OCI-LY7 (cell line): Measurements from ENCODE around the gene HAUS1. TPM values are rescaled to one million over a fixed set of nuclear protein-coding genes. Genes with fewer than 3 reads are reported as not detected.

ENCODE experiments used
- BruUV-seq: library from RNA; stranded (reverse); fragments of 400-500 nt; replicated peaks from 2 replicates; lab custom pipeline; 2021; lab: Mats Ljungman, UMichigan
- CTCF ChIA-PET: fragments of 300-600 bp; sonication (Branson Sonifier 250); formaldehyde crosslinking; loops from one replicate; lab custom pipeline; 2022; ENCODE audit warnings: antibody characterized with exemption; ENCODE audit not compliant: unreplicated experiment; lab: Charles Lee
- POLR2A ChIA-PET: fragments of 300-600 bp; sonication (Branson Sonifier 250); formaldehyde crosslinking; loops from one replicate; lab custom pipeline; 2022; ENCODE audit warnings: antibody characterized with exemption; lab: Charles Lee
- DNase-seq: peaks from one replicate; pipeline ENCODE4 v3.0.0-alpha.2; 2015; ENCODE audit warnings: low spot score
- H2AFZ ChIP-seq: fragments of 200-600 bp; sonication (generic), shearing (Covaris generic); 2 replicates; pipeline ENCODE4 v1.6.1; 2014; ENCODE audit warnings: mild to moderate bottlenecking, antibody characterized with exemption, low read length, moderate library complexity
- H3K27ac ChIP-seq: fragments of 200-600 bp; sonication (generic); 2 replicates; pipeline ENCODE4 v1.5.1; 2014; ENCODE audit warnings: mixed run types, low read depth, mild to moderate bottlenecking, moderate library complexity, low read length, inconsistent platforms; ENCODE audit not compliant: poor library complexity, severe bottlenecking
- H3K36me3 ChIP-seq: fragments of 200-600 bp; sonication (generic); 2 replicates; pipeline ENCODE4 v1.6.1; 2014; ENCODE audit warnings: mild to moderate bottlenecking, antibody characterized with exemption, low read length, moderate library complexity, mixed read lengths; ENCODE audit not compliant: insufficient read depth
- H3K4me1 ChIP-seq: fragments of 200-600 bp; sonication (generic); 2 replicates; pipeline ENCODE4 v1.5.1; 2014; ENCODE audit warnings: mild to moderate bottlenecking, low read length; ENCODE audit not compliant: insufficient read depth, poor library complexity, severe bottlenecking
- H3K4me2 ChIP-seq: fragments of 200-600 bp; sonication (generic); 2 replicates; pipeline ENCODE4 v1.6.1; 2014; ENCODE audit warnings: mild to moderate bottlenecking, low read length
- H3K4me3 ChIP-seq: fragments of 200-600 bp; sonication (generic); 2 replicates; pipeline ENCODE4 v1.5.1; 2014; ENCODE audit warnings: mild to moderate bottlenecking, low read depth, low read length; ENCODE audit not compliant: poor library complexity, severe bottlenecking
- H3K79me2 ChIP-seq: fragments of 200-600 bp; sonication (generic); 2 replicates; pipeline ENCODE4 v1.6.1; 2016; ENCODE audit warnings: low read depth, mild to moderate bottlenecking, low read length, moderate library complexity, mixed read lengths; ENCODE audit not compliant: insufficient read depth
- H3K9me2 ChIP-seq: fragments of 200-600 bp; sonication (generic); 2 replicates; pipeline ENCODE4 v1.6.1; 2016; ENCODE audit warnings: mild to moderate bottlenecking, low read length, mixed read lengths; ENCODE audit not compliant: insufficient read depth
- H3K9me3 ChIP-seq: fragments of 200-600 bp; sonication (generic); 2 replicates; pipeline ENCODE4 v1.6.1; 2014; ENCODE audit warnings: mild to moderate bottlenecking, mixed run types, low read length, mixed read lengths
- H4K20me1 ChIP-seq: fragments of 200-600 bp; sonication (generic); 2 replicates; pipeline ENCODE4 v1.6.1; 2014; ENCODE audit warnings: mild to moderate bottlenecking, antibody characterized with exemption, low read length, moderate library complexity, mixed read lengths; ENCODE audit not compliant: insufficient read depth
- CTCF ChIP-seq: fragments of 200-600 bp; sonication (generic); conservative IDR thresholded peaks from 2 replicates; pipeline ENCODE4 v1.5.1; 2014; ENCODE audit warnings: mild to moderate bottlenecking, antibody characterized with exemption, low read length, moderate library complexity, mixed read lengths
- EZH2phosphoT487 ChIP-seq: fragments of 200-600 bp; sonication (generic); IDR thresholded peaks from 2 replicates; pipeline ENCODE4 v1.6.1; 2018; ENCODE audit warnings: low read depth, borderline replicate concordance, mild to moderate bottlenecking, mixed run types, antibody characterized with exemption, low read length, moderate library complexity, mixed read lengths
- intact Hi-C: fragments of 100-400 bp; cut with micrococcal nuclease; formaldehyde crosslinking; loops from one replicate; pipeline ENCODE4 v1.10.0; 2022; ENCODE audit not compliant: unreplicated experiment
- total RNA-seq, 2 experiments: library from RNA; depleted of rRNA in 1 of 2; stranded (reverse); fragments of >200 nt in 1 of 2; shearing (Covaris generic) in 1 of 2; gene quantifications; 2 replicates each; pipeline ENCODE4 v1.2.3, GENCODE V29; 2014 to 2022

The HAUS1 gene
- total RNA-seq, 2 experiments from 2014 or later = 24.8 to 38.4 TPM

GRCh38 chr18:46072376-46072867 lies 31.8 kb upstream of the HAUS1 start:
- H3K4me2 ChIP-seq = no peak overlapping the region
- TF ChIP-seq CTCF = no peak
- no peak for TF ChIP-seq EZH2phosphoT487
- no TSS peak for BruUV-seq
- ChIA-PET POLR2A (no interaction called here), CTCF (no interaction called here)
- H3K27ac ChIP-seq = no peak overlapping the region
- intact Hi-C loops = loop anchor here (2.0 to 10.0 kb wide), 2 partner anchors 98 to 378 kb away; no protein-coding TSS in a partner anchor
- no peaks in the 10 kb centered on the region for H3K9me3 ChIP-seq
- no peak overlapping the region for H2AFZ ChIP-seq
- H3K79me2 ChIP-seq = no peaks in the 10 kb centered on the region
- H3K4me1 ChIP-seq = no peaks in the 10 kb centered on the region
- no peak overlapping the region for H3K4me3 ChIP-seq
- H3K9me2 ChIP-seq = no peaks in the 10 kb centered on the region
- H3K36me3 ChIP-seq = peaks cover 6% of the 10 kb centered on the region
- no peaks in the 10 kb centered on the region for H4K20me1 ChIP-seq
- no peak for DNase-seq

GRCh38 chr18:46072959-46073358 lies 31.2 kb upstream of the HAUS1 start:
- H3K36me3 ChIP-seq = peaks cover 11% of the 10 kb centered on the region
- ChIA-PET CTCF (no interaction called here), POLR2A (no interaction called here)
- BruUV-seq = no TSS peak
- DNase-seq = no peak
- TF ChIP-seq EZH2phosphoT487 (no peak), CTCF (no peak)
- H2AFZ ChIP-seq = no peak overlapping the region
- H4K20me1 ChIP-seq = no peaks in the 10 kb centered on the region
- H3K4me1 ChIP-seq = no peaks in the 10 kb centered on the region
- no peaks in the 10 kb centered on the region for H3K9me3 ChIP-seq
- no peak overlapping the region for H3K27ac ChIP-seq
- no peaks in the 10 kb centered on the region for H3K79me2 ChIP-seq
- intact Hi-C loops = loop anchor here (2.0 to 10.0 kb wide), 2 partner anchors 98 to 378 kb away; no protein-coding TSS in a partner anchor
- H3K4me3 ChIP-seq = no peak overlapping the region
- no peaks in the 10 kb centered on the region for H3K9me2 ChIP-seq
- H3K4me2 ChIP-seq = no peak overlapping the region

- Histone ChIP-seq H3K79me2 (no peaks in the 10 kb centered on the region), H3K9me3 (no peaks in the 10 kb centered on the region), H2AFZ (no peak overlapping the region), H4K20me1 (no peaks in the 10 kb centered on the region), H3K36me3 (peaks cover 19% of the 10 kb centered on the region), H3K4me3 (no peak overlapping the region), H3K27ac (no peak overlapping the region), H3K4me1 (no peaks in the 10 kb centered on the region), H3K4me2 (no peak overlapping the region), H3K9me2 (no peaks in the 10 kb centered on the region)
- ChIA-PET CTCF (no interaction called here), POLR2A (no interaction called here)
- peak; percentile 29 for DNase-seq
- intact Hi-C loops = loop anchor here (2.0 to 10.0 kb wide), 2 partner anchors 99 to 379 kb away; no protein-coding TSS in a partner anchor
- BruUV-seq = no TSS peak
- TF ChIP-seq EZH2phosphoT487 (no peak), CTCF (peak; percentile 74)
Measured at GRCh38 chr18:46073474-46074331, 30.5 kb upstream of the HAUS1 start.
